Stimulated activated CD4-positive, alpha-beta T cell treated with anti-CD3 and anti-CD28 coated beads, Interleukin-4, amount 100 ng/mL, for 24 hours (primary cell): ENCODE data around the gene ARID1B.
A peak's percentile ranks its signal among the peaks of the same experiment; 100 is the strongest.

Source experiments
- DNase-seq: peaks from one replicate; pipeline ENCODE4 v3.0.0-alpha.2; 2020

ARID1B gene

GRCh38 chr6:156883497-156884252, 106.5 kb downstream of the ARID1B start:
- DNase-seq = peak; percentile 26

GRCh38 chr6:156884306-156884705, 107.1 kb downstream of the ARID1B start:
- no peak for DNase-seq

- DNase-seq = no peak
Observed at GRCh38 chr6:156885562-156885961, 108.4 kb downstream of the ARID1B start.

GRCh38 chr6:156886409-156886808, 109.2 kb downstream of the ARID1B start:
- DNase-seq = no peak

- DNase-seq = no peak
Observed at GRCh38 chr6:156887623-156888269, 110.6 kb downstream of the ARID1B start.

- DNase-seq = no peak
Observed at GRCh38 chr6:156889469-156889868, 112.3 kb downstream of the ARID1B start.

- DNase-seq = no peak
Observed at GRCh38 chr6:156889986-156890385, 112.8 kb downstream of the ARID1B start.

GRCh38 chr6:156890627-156891314, 113.6 kb downstream of the ARID1B start:
- DNase-seq = no peak

- no peak for DNase-seq
Observed at GRCh38 chr6:156897907-156898531, 120.8 kb downstream of the ARID1B start.

- DNase-seq = no peak
Observed at GRCh38 chr6:156899071-156899470, 121.9 kb downstream of the ARID1B start.

- no peak for DNase-seq
Observed at GRCh38 chr6:156899532-156900135, 122.5 kb downstream of the ARID1B start.

GRCh38 chr6:156900292-156900691, 123.1 kb downstream of the ARID1B start:
- no peak for DNase-seq

- DNase-seq = no peak
Observed at GRCh38 chr6:156901309-156902019, 124.3 kb downstream of the ARID1B start.

- DNase-seq = no peak
Observed at GRCh38 chr6:156902782-156903181, 125.6 kb downstream of the ARID1B start.

- DNase-seq = no peak
Observed at GRCh38 chr6:156904176-156904967, 127.2 kb downstream of the ARID1B start.

GRCh38 chr6:156905801-156906200, 128.6 kb downstream of the ARID1B start:
- no peak for DNase-seq

GRCh38 chr6:156906451-156906850, 129.3 kb downstream of the ARID1B start:
- no peak for DNase-seq

- DNase-seq = no peak
Observed at GRCh38 chr6:156909212-156910010, 132.2 kb downstream of the ARID1B start.

- DNase-seq = no peak
Observed at GRCh38 chr6:156910011-156910334, 132.8 kb downstream of the ARID1B start.

GRCh38 chr6:156910938-156911337, 133.8 kb downstream of the ARID1B start:
- DNase-seq = no peak

- DNase-seq = no peak
Observed at GRCh38 chr6:156911581-156911980, 134.4 kb downstream of the ARID1B start.
